Measurements from ENCODE around the gene PSMC6. TPM values are rescaled to one million over a fixed set of nuclear protein-coding genes. Genes with fewer than 3 reads are reported as not detected.

The PSMC6 gene
- total RNA-seq, 1 experiment from 2014 or later = 103 TPM

GRCh38 chr14:52733824-52734223 is 26.8 kb downstream of the PSMC6 start:
- Histone ChIP-seq H3K4me1 (ENCODE audit: insufficient read depth, low read length) (peaks cover 8% of the 10 kb centered on the region; the same call in 1 of the 2 replicates), H3K14ac (ENCODE audit: insufficient read depth, low read length) (no peak overlapping the region), H3K27ac (ENCODE audit: insufficient read length, low read depth, low read length) (no peak overlapping the region), H3K23ac (ENCODE audit: insufficient read length, low read depth, low read length) (no peak overlapping the region), H3K9me3 (ENCODE audit: control insufficient read depth, low read depth, low read length) (no peaks in the 10 kb centered on the region), H4K20me1 (ENCODE audit: control insufficient read depth, insufficient read depth, insufficient read length) (no peaks in the 10 kb centered on the region), H2BK120ac (ENCODE audit: low read depth, low read length, poor library complexity, severe bottlenecking) (no peak overlapping the region), H2AK5ac (ENCODE audit: insufficient read length, low read length) (no peak overlapping the region), H3T11ph (ENCODE audit: low read length) (no peak overlapping the region), H3K27me3 (ENCODE audit: insufficient read depth, low read length) (no peaks in the 10 kb centered on the region), H3K18ac (ENCODE audit: insufficient read length, low read depth, low read length) (no peak overlapping the region), H3K4me2 (ENCODE audit: insufficient read depth, insufficient read length, low read length) (no peak overlapping the region), H3K79me1 (ENCODE audit: insufficient read depth, low read depth, low read length, poor library complexity, severe bottlenecking) (no peaks in the 10 kb centered on the region), H3K23me2 (ENCODE audit: insufficient read length, low read depth, low read length, poor library complexity, severe bottlenecking) (peaks cover 5% of the 10 kb centered on the region), H2BK5ac (ENCODE audit: insufficient read length, low read length) (no peak overlapping the region), H4K5ac (ENCODE audit: insufficient read length, low read depth, low read length) (no peak overlapping the region), H3K79me2 (ENCODE audit: insufficient read depth, low read length) (peaks cover 6% of the 10 kb centered on the region; the same call in 1 of the 2 replicates), H4K8ac (replicated peaks; ENCODE audit: insufficient read length, low read depth, low read length) (no peak overlapping the region), H3K56ac (ENCODE audit: insufficient read length, low read depth, low read length) (no peak overlapping the region), H4K91ac (ENCODE audit: insufficient read length, low read depth, low read length) (no peak overlapping the region), H3K4ac (ENCODE audit: low read depth, low read length) (no peak overlapping the region), H2BK12ac (ENCODE audit: insufficient read length, low read depth, low read length) (no peak overlapping the region), H3K9ac (ENCODE audit: extremely low read depth, insufficient read length, low read length) (no peak overlapping the region), H2BK20ac (ENCODE audit: low read depth, low read length, poor library complexity, severe bottlenecking) (no peak overlapping the region), H2AFZ (ENCODE audit: low read length) (no peak overlapping the region), H2BK15ac (ENCODE audit: low read depth, low read length) (no peak overlapping the region)
- H3K4me3 Mint-ChIP-seq = 0 out of 5 replicates have a peak overlapping the region, but pooled peaks of 1 of the 2 experiments have one; percentile 30
- peaks cover 13 to 31% (median 27%) of the 10 kb centered on the region in 3 experiments for H3K36me3 Mint-ChIP-seq (ENCODE audit: insufficient read depth in 1 of 3, low read depth in 3 of 3)
- peaks cover 34 to 58% of the 10 kb centered on the region in 2 experiments for H3K4me1 Mint-ChIP-seq
- TF ChIP-seq CTCF (conservative IDR thresholded peaks at IDR 0.05) = no peak
- H3K9me3 Mint-ChIP-seq = no peaks in the 10 kb centered on the region
- DNase-seq = peak; percentile 42
- WGBS (ENCODE audit: extremely low coverage, insufficient read length, low lambda C conversion rate) = no CpG with 5 or more reads among the region's 9 CpGs
- no peaks in the 10 kb centered on the region for H3K27me3 Mint-ChIP-seq (ENCODE audit: low read depth)
- H3K27ac Mint-ChIP-seq = peak overlapping the region; percentile 24 to 78 (median 53); a peak in 4 of 7 replicates

Measured in H9 (cell line).